ENCODE results near the gene FIP1L1.

DNA sequence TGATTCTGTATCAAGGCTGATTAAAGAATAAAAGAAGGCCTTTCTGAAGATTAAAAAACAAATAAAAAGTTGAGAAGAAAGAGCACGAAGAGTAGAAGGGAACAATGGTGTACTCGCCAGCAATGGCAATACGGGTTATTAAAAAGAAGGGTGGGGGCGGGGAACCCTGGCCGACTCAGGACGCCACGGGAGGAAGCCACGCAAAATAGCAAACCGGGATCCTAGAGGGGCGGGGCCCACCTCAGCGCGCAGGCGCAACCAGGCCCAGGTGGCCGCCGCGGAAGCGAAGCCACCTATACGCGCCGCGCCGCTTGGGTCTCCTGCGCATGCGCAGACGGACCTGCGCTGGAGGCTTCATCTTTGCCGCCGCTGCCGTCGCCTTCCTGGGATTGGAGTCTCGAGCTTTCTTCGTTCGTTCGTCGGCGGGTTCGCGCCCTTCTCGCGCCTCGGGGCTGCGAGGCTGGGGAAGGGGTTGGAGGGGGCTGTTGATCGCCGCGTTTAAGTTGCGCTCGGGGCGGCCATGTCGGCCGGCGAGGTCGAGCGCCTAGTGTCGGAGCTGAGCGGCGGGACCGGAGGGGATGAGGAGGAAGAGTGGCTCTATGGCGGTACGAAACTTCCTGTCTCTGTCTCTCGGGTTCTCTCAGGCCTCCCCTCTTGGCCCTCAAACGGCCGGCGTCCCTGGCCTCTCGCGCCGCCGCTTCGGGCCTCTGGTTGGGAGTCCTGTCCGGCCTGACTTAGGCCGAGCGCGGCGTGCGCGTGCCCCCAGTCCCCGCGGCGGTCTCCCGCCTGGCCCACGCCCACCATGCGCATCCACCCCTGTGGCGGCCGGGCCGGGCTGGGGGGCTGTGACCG, at the start of gene FIP1L1:
- peak; percentile 61 for TF ChIP-seq POLR2A (IDR thresholded peaks at IDR 0.05; ENCODE audit: low read depth)
- TF ChIP-seq EP300 (IDR thresholded peaks at IDR 0.05), result no peak
- TF ChIP-seq, protein P1, sequence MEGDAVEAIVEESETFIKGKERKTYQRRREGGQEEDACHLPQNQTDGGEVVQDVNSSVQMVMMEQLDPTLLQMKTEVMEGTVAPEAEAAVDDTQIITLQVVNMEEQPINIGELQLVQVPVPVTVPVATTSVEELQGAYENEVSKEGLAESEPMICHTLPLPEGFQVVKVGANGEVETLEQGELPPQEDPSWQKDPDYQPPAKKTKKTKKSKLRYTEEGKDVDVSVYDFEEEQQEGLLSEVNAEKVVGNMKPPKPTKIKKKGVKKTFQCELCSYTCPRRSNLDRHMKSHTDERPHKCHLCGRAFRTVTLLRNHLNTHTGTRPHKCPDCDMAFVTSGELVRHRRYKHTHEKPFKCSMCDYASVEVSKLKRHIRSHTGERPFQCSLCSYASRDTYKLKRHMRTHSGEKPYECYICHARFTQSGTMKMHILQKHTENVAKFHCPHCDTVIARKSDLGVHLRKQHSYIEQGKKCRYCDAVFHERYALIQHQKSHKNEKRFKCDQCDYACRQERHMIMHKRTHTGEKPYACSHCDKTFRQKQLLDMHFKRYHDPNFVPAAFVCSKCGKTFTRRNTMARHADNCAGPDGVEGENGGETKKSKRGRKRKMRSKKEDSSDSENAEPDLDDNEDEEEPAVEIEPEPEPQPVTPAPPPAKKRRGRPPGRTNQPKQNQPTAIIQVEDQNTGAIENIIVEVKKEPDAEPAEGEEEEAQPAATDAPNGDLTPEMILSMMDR (IDR thresholded peaks at IDR 0.05), result peak in 1 of 3 experiments; percentile 9
- peak; percentile 96 to 97 for TF ChIP-seq POLR2AphosphoS5 (IDR thresholded peaks at IDR 0.05)

Measured in esophagus muscularis mucosa (tissue), 4 donors.